Adrenal gland (tissue), 5 donors: ENCODE results near the gene ARHGEF33.

Experiments used
- CTCF ChIP-seq, 6 experiments: fragments of 450-650 bp in 4 of 6; fragments of 200-600 bp in 2 of 6; sonication (generic) in 1 of 6; IDR thresholded peaks; 1 replicate in 5 of 6; 2 replicates in 1 of 6; pipeline versions ENCODE4 v1.5.1 to v1.8.0; 2016 to 2021; ENCODE audit warnings: antibody characterized with exemption in 6 of 6, mild to moderate bottlenecking in 2 of 6, moderate library complexity in 1 of 6
- POLR2A ChIP-seq, 2 donors: fragments of 450-650 bp; IDR thresholded peaks; one replicate each; pipeline ENCODE4 v1.6.1; 2017; ENCODE audit warnings: antibody characterized with exemption in 2 of 2, mild to moderate bottlenecking in 2 of 2, moderate library complexity in 1 of 2
- donor health status: DM: no; HTN: no; CAD: no.

DNA sequence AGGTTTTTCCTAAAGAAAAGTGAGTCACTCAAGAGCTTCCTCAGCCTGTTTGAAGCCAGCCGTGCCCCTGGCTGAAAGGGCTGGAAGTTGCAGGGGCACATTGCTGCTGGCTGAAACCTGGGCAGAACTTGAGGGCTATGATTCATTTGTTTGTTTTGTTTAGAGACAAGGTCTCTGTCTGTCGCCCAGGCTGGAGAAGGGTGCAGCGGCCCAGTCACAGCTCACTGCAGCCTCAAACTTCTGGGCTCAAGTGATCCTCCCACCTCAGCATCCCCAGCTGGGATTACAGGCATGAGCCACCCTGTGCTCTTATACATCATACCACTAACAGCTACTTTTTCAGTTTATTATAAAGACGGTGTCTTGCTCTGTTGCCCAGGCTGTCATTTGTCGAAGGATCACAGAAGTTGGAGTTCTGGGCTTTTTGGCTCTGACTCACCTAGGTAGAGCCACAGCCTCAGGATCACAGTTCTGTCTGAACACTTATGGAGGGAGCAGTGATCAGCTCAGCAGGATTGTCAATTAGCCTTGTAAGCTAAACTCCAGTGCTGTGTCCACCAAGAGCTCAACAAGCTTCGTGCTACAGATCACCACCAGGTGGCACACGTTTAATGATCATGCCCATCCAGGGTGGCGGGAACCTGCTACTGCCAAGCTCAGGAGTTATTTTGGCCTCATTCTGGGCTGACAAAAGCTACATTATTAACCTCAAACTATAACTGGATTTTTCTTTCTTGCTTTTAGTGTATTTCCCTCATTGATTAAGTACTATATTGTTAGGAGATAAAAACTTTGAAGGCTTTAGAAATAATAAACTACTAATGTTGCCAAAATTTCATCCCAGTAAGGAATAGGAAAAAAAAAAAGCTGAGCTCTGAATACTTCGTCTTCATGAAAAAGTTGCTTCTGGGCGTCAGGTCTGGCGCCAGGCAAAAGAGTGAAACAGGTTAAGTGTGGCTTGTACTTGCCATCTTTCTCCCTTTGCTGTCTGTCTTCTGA, 57.9 kb downstream of the ARHGEF33 start:
- no peak for TF ChIP-seq POLR2A (IDR thresholded peaks at IDR 0.05)
- peak; percentile 53 to 71 (median 66) for TF ChIP-seq CTCF (IDR thresholded peaks at IDR 0.05)
